Skeletal muscle cell (primary cell): ENCODE results near the gene KMT2A.
A peak's percentile ranks its signal among the peaks of the same experiment; 100 is the strongest.
"Not testable (repeated sequence)": the region's sequence is repeated elsewhere in the genome, so short reads cannot be mapped to it uniquely, and the experiment has no call there.

Experiments used
- DNase-seq: peaks from one replicate; pipeline ENCODE4 v3.0.0-alpha.2; 2010; ENCODE audit warnings: low read depth
- H3K4me3 ChIP-seq: 2 replicates; pipeline ENCODE4 v1.5.1; 2011; ENCODE audit warnings: low read depth, mild to moderate bottlenecking, control low read depth, low read length, moderate library complexity

Gene KMT2A

GRCh38 chr11:118473537-118473936, 37.2 kb downstream of the KMT2A start:
- no peak for DNase-seq
- no peak overlapping the region for H3K4me3 ChIP-seq

DNA sequence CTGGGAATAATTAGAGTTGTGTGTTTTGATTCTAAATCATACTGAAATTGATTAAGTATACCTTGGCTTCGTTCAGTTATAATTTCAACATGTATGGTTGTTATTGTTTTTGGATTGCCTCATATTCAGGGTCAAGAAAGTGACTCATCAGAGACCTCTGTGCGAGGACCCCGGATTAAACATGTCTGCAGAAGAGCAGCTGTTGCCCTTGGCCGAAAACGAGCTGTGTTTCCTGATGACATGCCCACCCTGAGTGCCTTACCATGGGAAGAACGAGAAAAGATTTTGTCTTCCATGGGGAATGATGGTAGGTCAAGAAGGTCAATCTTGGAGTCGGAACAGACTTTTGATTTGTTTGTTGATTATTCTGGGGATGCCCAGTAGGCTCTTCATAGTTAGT, 40.4 kb downstream of the KMT2A start:
- H3K4me3 ChIP-seq = no peak overlapping the region
- DNase-seq = no peak

- not testable (repeated sequence) for DNase-seq, H3K4me3 ChIP-seq
Observed at GRCh38 chr11:118481238-118481637, 44.9 kb downstream of the KMT2A start.

GRCh38 chr11:118484405-118484804, 48.1 kb downstream of the KMT2A start:
- H3K4me3 ChIP-seq = no peak overlapping the region
- DNase-seq = no peak

GRCh38 chr11:118485273-118485672, 49.0 kb downstream of the KMT2A start:
- DNase-seq = no peak
- no peak overlapping the region for H3K4me3 ChIP-seq

DNA sequence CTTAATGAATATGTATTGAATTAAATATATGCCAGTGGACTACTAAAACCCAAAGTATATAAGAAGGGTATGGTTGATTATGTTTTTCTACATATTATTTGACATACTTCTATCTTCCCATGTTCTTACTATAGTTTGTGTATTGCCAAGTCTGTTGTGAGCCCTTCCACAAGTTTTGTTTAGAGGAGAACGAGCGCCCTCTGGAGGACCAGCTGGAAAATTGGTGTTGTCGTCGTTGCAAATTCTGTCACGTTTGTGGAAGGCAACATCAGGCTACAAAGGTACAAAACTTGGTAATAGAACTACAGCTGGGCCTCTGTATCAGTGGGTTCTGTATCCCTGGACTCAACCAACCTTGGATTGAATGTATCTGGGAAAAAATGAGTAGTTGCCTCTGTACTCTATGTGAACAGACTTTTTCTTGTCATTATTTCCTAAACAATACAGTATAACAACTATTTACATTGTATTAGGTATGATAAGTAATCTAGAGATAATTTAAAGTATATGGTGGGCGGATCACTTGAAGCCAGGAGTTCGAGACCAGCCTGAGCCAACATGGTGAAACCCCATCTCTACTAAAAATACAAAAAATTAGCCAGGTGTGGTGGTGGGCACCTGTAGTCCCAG, 52.3 kb downstream of the KMT2A start:
- no peak overlapping the region for H3K4me3 ChIP-seq
- peak; percentile 39 for DNase-seq

DNA sequence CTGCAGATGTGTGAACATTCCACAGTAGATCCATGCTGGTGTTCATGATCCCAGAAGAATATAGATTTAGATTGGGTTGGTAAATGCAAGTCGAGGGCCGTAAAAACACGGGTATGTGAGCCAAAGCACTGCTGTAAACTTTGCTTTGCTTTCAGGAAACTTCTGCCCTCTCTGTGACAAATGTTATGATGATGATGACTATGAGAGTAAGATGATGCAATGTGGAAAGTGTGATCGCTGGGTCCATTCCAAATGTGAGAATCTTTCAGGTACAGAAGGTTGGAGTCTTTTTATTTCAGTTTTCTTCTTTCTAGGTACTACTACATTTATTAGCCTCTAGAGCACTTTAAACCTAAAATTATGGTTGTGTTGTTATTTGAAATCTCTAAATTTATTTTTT, 54.7 kb downstream of the KMT2A start:
- no peak for DNase-seq
- no peak overlapping the region for H3K4me3 ChIP-seq

- DNase-seq = no peak
- no peak overlapping the region for H3K4me3 ChIP-seq
Observed at GRCh38 chr11:118497831-118498230, 61.5 kb downstream of the KMT2A start.

DNA sequence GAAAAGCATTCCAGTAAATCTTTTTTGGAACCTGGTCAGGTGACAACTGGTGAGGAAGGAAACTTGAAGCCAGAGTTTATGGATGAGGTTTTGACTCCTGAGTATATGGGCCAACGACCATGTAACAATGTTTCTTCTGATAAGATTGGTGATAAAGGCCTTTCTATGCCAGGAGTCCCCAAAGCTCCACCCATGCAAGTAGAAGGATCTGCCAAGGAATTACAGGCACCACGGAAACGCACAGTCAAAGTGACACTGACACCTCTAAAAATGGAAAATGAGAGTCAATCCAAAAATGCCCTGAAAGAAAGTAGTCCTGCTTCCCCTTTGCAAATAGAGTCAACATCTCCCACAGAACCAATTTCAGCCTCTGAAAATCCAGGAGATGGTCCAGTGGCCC, 66.9 kb downstream of the KMT2A start:
- no peak overlapping the region for H3K4me3 ChIP-seq
- DNase-seq = no peak

GRCh38 chr11:118511601-118512000, 75.3 kb downstream of the KMT2A start:
- DNase-seq = no peak
- H3K4me3 ChIP-seq = no peak overlapping the region

GRCh38 chr11:118514103-118514502, 77.8 kb downstream of the KMT2A start:
- no peak for DNase-seq
- no peak overlapping the region for H3K4me3 ChIP-seq

GRCh38 chr11:118519549-118519948, 83.3 kb downstream of the KMT2A start:
- no peak for DNase-seq
- H3K4me3 ChIP-seq = no peak overlapping the region

GRCh38 chr11:118521892-118522311, 85.6 kb downstream of the KMT2A start:
- no peak overlapping the region for H3K4me3 ChIP-seq
- DNase-seq = no peak

DNA sequence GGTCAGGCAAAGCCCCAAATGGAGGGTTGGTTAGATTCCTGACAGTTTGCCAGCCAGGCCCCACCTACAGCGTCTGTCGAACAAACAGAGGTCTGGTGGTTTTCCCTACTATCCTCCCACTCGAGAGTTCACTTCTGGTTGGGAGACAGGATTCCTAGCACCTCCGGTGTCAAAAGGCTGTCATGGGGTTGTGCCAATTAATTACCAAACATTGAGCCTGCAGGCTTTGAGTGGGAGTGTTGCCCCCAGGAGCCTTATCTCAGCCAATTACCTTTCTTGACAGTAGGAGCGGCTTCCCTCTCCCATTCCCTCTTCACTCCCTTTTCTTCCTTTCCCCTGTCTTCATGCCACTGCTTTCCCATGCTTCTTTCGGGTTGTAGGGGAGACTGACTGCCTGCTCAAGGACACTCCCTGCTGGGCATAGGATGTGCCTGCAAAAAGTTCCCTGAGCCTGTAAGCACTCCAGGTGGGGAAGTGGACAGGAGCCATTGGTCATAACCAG, 86.3 kb downstream of the KMT2A start:
- H3K4me3 ChIP-seq = no peak overlapping the region
- DNase-seq = no peak

- no peak for DNase-seq
- no peak overlapping the region for H3K4me3 ChIP-seq
Observed at GRCh38 chr11:118524356-118524755, 88.1 kb downstream of the KMT2A start.

GRCh38 chr11:118524757-118525470, 88.6 kb downstream of the KMT2A start:
- no peak overlapping the region for H3K4me3 ChIP-seq
- no peak for DNase-seq

- no peak for DNase-seq
- H3K4me3 ChIP-seq = no peak overlapping the region
Observed at GRCh38 chr11:118526688-118527087, 90.4 kb downstream of the KMT2A start.

DNA sequence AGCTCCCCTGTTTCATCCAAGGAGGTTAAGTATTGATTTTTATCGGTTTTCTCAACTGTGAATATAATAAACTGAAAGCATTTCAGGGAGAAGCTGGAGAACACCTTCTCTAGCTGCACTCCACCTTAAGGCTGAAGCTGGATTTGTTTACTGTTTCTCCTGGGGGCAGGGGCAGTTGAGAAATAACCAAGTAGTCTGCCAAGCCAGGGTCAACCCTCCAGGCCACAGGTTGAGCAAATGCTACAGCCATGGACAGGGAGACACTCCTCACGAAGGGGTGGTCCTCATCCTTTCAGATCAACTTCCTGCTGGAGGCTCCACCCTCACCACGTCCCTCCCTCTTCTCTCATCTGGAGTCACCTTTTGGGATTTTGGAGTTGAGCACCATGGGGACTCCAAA, 90.8 kb downstream of the KMT2A start, which contains the start of gene TTC36:
Gene TTC36 (plus strand): TSS at position 366 of the 400 bp plus-strand sequence. CDS start 21 bp downstream, at position 387.
- DNase-seq = no peak
- H3K4me3 ChIP-seq = no peak within 1 kb of the TSS

GRCh38 chr11:118528511-118528910, 92.2 kb downstream of the KMT2A start:
- no peak overlapping the region for H3K4me3 ChIP-seq
- DNase-seq = no peak

- peak overlapping the region; percentile 75 for H3K4me3 ChIP-seq
- DNase-seq = no peak
Observed at GRCh38 chr11:118529584-118530175, 93.4 kb downstream of the KMT2A start.
